HG02885 (cell line): Measurements from ENCODE around the gene RHEB.
A peak's percentile ranks its signal among the peaks of the same experiment; 100 is the strongest.

Source experiments
- ATAC-seq: cut with Tn5 transposase; IDR thresholded peaks from one replicate; pipeline ENCODE4 v1.9.1; 2021; ENCODE audit warnings: mild to moderate bottlenecking; ENCODE audit not compliant: unreplicated experiment, poor library complexity

RHEB gene

DNA sequence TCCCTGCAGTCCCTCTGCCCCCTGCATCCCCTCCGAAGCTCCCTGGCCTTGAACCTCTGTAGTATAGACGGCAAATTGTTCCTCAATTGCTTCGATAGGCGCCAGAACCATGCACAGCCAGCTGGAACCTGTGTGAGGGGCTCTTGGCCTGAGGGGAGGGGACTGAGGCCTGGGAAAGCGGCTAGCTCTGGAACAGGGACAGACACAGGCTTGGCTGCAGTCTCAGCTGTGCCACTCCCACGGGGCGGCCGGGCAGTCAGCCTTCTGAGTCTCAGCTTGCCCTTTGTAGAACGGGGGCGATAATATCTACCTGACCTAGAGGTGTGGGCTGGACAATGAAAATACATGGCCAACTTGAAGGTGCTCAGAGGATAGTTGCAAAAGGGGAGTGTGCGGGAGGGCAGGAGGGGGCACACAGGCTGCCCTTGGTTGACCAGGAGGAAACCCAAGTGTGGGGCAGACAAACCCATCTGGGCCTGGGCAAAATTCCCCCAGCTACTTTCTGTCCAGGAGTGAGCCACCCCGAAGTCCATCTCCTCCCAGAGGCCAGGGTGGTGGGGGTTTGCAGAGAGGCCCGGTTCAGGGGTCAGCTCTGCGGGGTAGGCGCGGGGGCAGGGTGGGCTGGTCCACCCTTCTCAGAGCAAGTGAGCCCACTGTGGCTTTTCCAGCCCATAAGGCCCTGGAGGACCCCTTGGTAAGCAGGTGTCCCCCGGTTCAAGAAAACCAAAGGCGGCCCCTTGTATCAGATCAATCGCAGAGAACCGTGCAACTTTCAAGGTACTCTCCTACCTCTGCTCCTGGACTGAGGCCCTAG, 84.4 kb downstream of the RHEB start:
- ATAC-seq = no peak

DNA sequence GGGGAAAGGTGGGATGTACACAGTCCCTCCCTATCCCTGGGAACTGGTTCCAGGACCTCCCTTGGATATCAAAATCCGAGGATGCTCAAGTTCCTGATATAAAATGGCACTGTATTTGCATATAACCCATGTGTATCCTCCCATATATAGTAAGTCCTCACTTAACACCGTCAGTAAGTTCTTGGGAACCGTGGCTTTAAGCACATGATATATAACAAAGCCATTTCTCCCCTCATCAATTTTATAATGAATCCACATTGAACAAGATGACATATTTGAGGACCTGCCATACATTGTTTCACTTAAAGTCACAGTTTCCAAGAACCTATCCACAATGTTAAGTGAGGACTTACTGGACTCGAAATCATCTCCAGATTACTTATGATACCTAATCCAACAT, 85.1 kb downstream of the RHEB start:
- no peak for ATAC-seq

DNA sequence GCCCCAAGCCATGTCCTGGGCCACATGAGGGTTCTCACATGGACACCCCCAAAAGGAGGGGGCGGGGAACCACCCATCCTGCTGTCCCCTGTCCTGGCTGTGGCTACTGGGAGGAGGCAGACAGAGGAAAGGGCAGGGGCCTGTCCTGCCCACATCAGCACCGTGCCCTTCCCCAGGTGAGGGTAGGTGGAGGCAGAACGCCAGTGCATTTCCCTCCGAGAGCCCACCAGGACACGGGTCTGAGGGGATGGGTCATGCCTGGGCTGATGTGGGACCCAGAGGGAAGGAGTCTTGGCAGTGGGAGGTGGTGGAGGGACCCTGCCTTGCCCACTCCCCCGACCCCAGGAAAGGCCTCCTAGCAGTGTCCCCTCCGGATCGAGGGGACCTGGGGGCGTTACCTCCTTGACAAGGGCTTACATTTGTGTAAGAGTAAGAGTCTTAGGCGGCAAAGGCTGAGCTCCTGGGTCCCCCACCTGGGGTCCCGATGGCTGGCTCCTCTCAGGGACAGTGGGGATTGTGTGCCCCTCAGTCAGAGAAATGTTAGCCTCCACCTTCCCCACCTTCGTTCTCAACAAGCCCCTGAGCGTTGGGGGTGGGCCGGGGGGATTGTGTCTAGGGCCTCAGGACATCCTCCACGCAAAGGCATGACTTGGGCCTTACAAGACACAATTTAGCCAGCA, 85.8 kb downstream of the RHEB start:
- ATAC-seq = no peak

DNA sequence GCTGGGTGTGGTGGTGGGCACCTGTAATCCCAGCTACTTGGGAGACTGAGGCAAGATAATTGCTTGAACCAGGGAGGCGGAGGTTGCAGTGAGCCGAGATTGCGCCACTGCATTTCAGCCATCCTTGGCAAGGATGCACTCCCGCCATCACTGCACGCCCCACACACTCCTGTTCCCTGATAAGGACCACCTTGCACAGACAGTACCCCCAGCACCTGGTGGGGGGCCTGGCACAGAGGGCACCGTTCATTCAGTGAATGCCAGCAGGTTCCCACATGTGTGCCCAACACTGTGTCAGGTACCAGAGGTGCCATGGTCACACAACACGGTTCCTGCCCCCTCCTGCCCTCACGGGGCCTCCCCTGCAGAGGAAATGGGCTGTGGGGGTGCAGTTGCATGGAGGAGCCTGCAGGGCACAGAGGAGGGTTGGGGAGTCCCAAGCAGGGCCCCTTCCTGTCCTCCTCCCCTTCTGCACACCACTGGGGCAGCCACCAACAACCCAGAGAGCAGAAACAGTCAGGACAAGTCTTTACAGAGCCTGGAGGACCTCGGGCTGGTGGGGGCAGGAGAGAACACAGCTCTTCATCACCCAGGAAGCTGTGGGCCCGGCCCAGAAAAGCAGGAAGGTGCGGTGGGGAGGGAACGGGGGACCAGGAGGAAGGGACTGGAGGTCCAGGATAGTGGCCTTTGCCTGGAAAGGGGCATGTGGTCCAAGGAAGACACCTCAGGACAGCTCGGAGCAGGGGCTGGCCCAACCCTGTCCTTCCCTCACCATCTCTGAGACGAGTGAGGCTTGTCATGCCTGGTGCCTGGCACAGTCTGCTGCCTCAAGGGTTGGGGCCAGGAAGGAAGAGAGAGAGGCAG, 86.8 kb downstream of the RHEB start:
- ATAC-seq = peak; percentile 71

DNA sequence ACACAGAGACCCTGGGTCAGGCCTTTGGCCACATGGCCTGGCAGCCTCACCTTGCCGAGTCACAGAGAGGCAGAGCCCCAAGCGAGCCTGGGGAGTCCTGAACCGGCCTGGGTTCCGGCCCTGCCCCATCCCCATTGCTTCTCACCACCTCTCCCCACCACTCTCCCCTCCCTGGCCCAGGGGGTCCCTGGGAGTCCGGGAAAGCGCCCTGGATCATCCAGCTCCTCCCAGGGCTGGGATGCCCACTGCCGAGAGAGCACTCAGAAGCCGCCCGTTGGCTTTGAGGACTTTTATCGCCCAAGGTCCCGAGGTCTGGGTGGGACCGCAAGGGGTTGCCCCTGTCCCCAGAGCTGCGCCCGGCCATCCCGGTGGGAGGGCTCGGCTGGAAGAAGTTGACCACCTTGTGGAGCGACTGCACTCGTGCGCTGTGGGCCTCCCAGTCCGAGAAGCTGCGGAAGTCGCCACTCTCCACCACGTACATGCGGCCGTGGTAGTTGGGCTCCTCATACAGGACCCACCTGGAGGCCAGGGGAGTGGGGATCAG, 87.9 kb downstream of the RHEB start:
- ATAC-seq = no peak

DNA sequence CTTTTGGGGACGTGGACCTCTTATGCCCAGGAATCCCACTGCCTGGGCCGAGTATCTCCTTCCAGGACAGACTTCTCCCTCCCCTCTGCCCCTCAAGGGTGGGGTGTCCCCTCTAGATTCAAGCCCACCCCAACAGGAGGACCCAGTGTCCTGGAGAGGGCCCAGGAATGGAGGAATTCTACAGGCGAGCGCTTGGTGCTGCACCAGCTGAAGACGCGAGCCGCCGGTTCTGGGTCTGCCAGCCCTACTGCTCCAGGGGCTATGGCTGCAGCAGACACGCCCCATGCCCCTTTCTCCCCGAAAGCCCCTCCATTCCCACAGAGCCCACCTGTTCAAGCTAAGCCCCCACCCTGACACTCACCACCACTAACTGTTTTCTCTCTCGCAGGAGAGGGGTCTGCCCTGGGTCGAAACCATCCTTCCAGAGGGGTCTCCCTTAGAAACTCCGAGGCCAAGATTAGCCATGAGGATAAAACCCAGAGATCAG, 88.4 kb downstream of the RHEB start:
- ATAC-seq = no peak

DNA sequence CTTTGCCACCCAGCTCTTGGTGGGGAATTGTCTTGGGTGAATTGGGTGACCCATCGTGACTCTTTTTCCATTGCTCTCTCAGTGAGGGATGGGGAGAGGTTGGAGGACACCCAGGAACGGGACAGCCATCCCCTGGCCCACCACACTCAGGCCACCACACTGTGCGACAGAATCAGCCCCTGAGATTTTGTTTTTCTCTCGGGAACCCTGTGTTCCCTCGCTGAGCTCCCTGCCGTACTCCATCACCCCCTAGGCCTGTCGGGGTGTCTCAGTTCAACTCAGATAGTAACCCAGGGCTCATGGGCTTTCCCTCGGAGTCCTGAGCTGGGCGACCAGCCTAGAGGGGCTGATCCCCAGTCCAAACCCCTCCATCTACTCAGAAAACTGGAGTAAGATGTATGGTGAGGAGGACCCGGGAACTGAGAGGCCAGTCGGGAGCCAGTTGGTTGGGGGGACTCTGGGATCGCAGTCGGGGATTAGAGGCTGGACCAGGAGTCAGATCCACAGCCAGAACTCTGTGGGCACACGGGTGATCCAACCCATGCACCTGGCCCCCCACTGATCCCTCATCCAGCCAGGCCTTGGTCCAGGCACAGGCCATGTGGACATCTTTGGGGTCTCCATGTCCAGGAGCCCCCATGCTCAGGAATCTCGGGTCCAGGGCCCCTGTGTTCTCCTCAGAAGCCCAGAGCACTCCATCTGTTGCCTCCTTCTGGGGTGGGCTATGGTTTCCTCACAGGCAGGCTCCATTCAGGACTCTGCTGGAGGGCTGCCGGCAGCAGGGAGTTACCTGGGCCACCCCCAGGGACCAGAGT, 89.1 kb downstream of the RHEB start:
- ATAC-seq = no peak

DNA sequence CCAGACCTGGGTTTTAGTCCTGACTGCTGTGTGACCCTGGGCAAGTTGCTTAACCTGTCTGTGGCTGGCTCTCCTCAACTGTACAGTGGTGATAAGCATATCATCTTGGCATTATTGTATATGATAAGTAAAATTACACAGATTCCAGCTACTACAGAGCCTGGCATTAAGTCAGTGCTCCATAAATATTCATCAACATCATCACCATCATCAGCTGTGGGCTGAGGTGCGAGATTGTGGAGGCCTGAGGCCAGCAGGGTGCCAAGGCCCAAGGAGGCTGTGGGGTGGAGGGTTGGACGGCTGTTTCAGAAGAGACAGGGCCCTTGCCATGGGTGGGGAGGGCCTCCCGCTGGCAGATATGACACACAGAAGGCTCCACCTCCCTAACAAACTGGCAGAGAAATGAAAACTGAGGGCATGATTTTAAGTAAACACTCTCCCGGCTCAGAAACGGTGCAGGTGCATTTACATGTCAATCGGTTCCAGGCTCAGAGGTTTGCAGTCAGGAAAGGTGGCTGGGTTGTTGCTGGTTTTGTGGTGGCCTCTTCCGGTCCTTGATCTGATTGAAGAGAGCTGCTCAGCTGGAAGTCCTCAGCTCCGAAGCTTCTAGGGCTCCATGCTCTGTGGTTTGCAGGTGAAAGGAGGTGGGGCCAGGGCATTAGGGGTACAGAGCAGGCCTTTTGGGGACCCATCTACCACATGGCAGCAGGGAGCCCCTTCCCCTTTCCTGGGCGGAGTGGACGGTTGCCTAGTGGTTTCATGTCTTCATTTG, 89.9 kb downstream of the RHEB start:
- ATAC-seq = peak; percentile 52

DNA sequence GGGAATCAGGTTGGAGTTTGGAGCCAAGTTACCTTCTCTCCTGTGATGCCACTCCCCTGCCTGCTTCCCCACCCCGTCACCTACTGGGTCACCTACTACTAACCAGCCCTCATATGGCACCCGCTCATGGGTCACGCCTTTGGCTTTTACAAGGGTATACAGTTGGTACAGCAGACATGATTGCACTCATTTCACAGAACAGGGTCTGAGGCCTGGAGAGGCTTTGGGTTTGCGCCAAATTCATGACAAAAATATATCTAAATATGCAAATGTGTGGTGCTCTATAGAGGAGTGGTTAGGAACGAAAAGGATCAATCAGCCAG, 90.5 kb downstream of the RHEB start:
- no peak for ATAC-seq

DNA sequence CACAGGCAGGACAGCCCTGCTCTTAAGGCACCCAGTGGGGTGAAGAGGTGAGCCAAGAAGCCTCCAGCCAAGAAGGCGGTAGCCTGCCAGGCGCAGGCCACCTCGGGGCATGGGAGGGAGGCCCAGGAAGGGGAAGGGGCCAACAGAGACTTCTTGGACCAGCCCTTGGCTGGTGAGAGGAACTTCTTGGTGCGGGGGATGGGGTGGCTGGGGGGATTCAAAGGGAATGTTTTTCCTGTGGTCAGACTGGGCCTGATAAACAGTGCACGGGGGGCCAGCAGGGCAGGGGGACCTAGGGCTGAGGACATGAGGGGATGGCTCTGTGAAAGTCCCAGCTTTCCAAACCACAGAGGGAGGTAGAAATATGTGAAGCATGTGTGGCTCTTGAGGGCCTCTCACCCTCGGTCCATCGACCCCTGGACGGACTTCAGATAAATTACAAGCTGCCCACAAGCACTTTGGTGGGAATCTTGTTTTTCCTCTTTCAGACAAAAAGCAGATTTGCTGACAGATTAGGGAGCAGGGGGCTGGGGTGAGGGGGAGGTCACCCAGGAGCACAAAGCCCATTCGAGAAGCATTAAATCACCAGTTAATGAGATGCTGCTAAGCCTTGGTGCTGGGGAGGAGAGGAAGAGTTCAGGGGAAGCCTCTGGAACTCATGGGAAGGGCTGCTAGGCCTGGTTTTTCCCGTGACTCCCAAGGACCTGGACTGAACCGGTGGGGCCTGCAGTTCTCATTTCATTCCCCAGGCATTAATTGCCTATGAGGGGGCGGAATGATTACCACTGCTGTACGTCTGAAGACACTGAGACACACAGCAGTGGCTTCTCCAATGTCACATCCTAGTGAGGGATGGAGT, 91.1 kb downstream of the RHEB start:
- no peak for ATAC-seq

DNA sequence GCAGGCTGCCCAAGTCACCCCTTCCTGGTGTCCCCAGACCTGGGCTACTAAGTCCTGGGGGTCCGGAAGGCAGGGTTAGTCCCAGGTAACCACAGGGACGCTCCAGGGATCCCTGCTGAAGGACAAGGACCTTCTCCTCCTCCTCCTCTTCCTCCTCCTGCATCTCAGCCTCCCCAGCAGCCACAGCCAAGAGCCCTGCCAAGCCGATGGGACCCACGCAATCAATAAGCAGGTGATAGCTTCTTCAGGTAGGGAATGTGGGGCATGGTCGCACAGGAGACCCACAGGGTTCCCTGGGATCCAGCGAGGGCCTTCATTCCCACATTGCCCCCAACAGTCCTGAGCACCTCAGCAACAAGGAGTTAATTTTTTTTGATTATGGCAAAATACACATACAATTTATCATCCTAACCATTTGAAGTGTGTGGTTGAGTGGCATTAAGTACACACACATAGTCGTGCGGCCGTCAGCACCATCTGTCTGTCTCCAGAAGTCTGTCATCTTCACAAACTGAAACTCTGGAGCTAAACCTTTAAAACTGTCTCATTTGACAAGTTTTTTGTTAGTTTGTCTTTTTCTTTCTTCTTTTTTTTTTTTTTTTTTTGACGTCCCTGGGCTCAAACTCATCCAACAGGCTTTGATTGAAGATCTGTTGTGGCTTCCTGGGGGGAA, 91.9 kb downstream of the RHEB start:
- no peak for ATAC-seq

DNA sequence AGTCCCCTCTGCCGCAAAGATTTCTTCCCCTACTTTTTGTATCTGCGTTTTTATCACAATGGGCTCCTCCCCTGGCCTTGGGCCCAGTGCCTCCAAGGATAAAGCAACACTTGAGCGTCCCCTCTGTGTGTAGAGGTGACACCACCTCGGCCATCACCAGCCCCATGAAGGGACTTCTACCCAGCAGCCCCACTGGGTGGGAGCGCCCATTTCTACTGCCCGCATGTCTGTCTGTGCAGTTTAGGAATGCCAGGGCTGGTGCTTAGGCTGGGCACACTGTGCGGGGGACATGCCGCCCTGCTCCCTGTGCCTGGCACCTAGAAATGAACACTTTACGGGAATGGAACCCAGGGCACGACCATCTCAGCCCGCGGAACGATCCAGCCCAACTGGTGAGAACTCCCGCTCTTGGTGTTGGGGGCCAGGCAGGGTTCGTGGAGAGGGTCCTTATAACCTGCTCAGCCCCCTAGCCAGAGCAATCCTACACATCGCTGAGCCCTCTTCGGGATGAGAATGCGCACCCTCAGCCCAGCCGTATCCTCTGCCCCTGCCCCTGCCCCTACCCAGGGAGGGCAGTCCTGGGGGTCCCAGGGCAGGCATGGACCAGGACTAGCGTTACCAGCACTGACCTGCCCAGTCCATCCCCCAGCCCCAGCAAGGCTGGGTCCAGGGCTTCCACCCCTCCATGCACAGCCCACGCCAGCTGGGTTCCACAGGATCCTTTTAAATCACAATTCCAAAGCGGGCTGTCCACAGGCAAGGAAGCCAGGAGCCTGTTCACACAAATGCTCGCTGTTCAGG, 92.6 kb downstream of the RHEB start:
- no peak for ATAC-seq

DNA sequence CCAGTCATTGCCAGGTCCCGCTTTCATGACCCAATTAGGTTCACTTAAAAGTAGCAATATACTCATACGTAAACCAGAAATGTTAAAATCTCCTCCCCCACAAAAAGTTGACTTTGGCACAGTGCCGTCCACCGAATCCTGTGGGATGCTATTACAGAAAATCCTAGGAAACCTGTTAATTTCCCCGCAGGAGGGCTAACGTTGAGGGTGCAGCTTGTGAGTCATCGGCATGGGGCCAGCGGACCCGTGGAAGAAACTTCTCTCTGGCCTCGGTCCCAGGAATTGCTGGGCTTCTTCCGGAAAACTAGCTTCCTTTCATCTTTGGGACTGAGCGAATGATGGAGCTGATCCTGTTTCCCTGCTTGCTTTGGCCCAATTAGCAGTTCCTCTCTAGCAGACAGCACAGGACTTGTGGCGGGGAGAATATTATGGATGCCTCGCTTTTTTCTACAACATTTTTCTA, 93.2 kb downstream of the RHEB start:
- ATAC-seq = no peak

DNA sequence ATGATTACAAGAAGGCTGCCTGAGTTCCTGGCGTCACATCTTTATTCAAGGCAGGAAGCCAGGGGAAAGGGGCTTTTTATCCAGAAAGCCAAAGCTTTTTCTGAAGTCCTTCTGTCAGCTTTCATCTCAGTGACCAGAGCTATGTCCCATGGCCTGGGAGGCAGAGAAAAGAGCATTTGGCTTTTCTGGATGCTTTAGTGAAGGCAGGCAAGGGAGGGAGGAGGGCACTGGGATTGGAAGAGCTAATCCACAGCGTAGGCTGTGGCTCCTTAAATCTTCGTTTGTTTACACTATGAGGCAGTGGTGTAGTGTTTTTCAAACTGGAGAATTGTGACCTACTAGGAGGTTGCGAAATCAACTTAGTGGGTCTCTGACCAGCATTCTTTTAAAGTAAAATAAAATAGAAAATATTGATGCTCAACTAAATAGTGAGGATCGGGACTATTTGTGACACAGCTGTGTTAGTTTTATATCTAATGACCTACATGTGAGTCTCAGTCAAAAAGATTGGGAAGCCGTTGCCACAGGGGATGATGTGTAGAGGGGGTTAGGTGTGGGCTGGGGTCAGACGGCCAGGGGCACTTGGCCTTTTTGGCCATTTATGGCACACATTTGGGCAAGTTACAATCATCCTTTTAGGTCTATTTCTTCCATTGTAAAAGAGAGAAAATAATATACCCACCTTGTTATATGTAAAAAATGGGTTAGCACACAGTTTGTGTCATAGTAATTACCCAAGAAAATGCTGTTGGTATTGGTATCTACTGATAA, 93.8 kb downstream of the RHEB start:
- ATAC-seq = no peak

DNA sequence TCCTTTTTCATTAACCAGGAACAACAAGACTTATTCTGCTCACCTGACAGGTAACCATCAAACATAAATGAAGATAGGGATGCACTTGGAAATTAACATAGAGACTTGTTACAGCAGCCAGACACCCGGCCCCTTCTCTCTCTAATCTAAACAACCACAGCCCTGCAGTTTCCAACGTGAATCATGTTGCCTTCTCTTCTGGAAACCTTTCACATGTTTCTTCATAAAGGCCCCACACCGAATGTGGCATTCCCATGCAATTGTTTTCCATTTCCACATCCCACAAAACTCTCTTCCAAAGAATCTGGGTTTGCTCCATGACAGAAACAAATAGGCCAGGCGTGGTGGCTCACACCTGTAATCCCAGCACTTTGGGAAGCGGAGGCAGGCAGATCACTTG, 94.9 kb downstream of the RHEB start:
- no peak for ATAC-seq

DNA sequence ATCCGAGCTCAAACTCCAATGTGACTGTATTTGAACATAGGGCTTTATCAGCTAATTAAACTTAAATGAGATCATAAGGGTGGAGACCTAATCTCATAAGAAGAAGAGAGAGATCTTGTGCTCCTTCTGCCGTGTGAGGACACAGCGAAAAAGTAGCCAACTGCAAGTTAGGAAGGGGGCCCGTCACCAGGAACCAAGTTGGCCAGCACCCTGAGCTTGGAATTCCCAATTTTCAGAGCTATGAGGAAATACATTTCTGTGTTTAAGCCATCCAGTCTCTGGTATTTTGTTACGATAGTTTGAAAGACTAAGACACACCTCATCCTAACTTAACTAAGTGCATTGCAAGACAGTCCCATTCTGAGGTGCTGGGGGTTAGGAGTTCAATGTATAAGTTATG, 95.8 kb downstream of the RHEB start:
- ATAC-seq = no peak
